Uterus (tissue), 2 donors: Measurements from ENCODE around the gene PTPRG.

ENCODE experiments used
- CTCF ChIP-seq, 4 experiments: fragments of 200-600 bp in 2 of 4; fragments of 450-650 bp in 2 of 4; sonication (generic) in 2 of 4; IDR thresholded peaks; one replicate each; pipeline ENCODE4 v1.5.1; 2016 to 2019; ENCODE audit warnings: antibody characterized with exemption in 4 of 4, mild to moderate bottlenecking in 2 of 4, moderate library complexity in 1 of 4
- POLR2A ChIP-seq, 2 donors: fragments of 450-650 bp; IDR thresholded peaks; one replicate each; pipeline ENCODE4 v1.6.1; 2016; ENCODE audit warnings: antibody characterized with exemption in 2 of 2, mild to moderate bottlenecking in 1 of 2, moderate library complexity in 1 of 2

GRCh38 chr3:61526308-61526707 lies 35.1 kb upstream of the PTPRG start:
- TF ChIP-seq CTCF (IDR thresholded peaks at IDR 0.05) (no peak), POLR2A (IDR thresholded peaks at IDR 0.05) (no peak)
